ENCODE data around the gene MTM1.

The MTM1 gene

DNA sequence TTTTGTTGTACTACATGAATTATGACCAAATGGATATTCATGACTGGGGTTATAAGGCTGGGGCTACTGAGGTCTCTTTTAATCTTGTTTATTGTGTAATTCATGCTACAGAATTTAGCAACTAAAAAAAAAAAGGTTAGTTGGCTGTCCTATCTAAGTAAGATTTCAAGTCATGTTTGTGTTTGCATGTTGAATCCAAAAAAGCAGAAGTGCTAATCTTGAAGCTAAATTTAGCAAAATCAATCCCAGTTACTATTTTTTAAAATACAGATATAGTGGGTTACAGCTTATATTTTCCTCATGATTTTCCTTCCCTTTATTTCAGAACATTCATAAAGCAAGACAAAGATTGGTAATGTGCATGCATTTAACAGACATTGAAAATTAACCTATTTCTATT lies 144.2 kb downstream of the MTM1 start:
- no peak for DNase-seq (ENCODE audit: low spot score)

DNA sequence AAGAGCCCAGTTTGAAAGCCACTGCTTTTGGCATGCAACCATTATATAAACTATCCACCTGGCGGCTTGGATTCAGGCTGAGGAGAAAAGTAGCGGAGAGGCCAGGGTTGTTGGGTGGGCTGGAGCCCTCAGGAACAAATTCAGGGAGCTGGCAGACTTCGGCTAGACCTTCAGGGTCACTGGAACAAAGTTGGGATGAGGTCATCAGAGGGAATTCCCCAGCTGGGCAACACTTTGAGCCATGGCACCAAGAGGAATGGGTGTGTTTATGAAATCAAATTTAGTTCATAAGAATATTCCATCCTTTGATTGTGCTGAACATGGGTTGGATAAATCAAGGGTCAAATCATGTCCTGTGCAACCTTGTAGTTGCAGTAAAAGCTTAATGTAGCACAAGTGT lies 146.8 kb downstream of the MTM1 start:
- no peak for DNase-seq (ENCODE audit: low spot score)

DNA sequence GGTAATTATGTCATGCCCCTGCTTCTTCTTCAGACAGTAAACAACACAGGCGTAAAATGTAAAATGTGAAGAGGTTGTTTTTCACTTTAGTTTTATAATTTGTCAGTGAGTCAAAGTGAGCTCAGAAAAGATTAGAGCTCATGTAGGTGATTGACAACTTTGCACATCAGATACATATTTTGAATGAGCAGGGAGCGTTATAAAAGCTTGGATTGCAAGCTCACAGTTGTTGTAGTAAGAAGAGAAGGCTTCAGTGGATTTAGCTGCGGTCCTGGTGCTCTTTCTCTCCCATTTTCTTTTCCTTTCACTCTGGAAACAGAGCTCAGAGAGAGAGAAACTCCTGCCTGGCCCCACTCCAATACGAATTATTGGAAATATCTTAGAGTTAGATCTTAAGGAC lies 151.2 kb downstream of the MTM1 start:
- no peak for DNase-seq (ENCODE audit: low spot score)

All from hepatic stellate cell (primary cell).